HG03342 (cell line): ENCODE results near the gene BABAM2.
A peak's percentile ranks its signal among the peaks of the same experiment; 100 is the strongest.
"Not testable (repeated sequence)": the region's sequence is repeated elsewhere in the genome, so short reads cannot be mapped to it uniquely, and the experiment has no call there.

Source experiments
- ATAC-seq: cut with Tn5 transposase; IDR thresholded peaks from one replicate; pipeline ENCODE4 v1.9.1; 2021; ENCODE audit warnings: mild to moderate bottlenecking, moderate library complexity; ENCODE audit not compliant: unreplicated experiment

BABAM2 gene

DNA sequence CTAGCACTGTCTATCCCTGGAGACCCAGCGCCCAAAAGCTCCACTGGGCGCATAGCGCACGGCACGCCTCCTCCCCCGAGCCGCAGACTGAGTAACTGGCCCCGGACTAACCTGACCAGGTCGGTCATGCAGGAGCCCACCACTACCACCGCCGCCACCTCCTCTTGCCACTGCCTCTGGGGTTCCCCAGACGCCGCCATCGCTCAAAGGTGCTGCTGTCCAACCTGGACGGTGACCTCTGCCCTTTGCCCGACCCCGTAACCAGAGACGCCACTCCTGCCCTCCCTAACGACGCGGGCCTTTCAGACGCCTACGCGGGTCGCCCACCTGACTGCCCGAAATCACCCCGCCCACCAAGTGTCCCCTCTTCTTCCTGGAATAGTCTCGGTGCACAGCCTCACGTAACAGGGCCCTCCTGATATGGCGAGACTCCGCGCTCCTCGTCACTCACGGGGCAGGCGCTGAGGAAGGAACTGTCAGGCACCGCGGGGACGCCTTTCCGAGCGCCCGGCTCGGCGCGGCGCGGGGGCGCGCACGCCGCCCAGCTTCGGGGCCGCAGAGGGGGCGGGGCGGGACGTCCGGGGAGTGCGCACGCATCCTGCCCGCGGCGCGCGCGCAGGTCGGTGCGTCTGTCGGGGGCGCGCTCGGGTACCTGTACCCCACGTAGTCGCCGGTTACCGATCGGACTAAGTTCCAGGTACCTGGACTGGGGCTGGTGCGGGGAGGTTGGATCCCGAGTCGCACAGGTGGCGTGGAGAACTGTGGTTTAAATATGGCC lies at the start of gene BABAM2, which contains the start of gene RBKS:
Gene BABAM2, plus strand, starts transcription at position 584 of the 778 bp plus-strand sequence. CDS start 3,828 bp downstream, outside the sequence.
Gene RBKS, minus strand, starts transcription at position 242 of the 778 bp plus-strand sequence. Its CDS starts 42 bp downstream, at position 200.
- ATAC-seq: peak; percentile 70

DNA sequence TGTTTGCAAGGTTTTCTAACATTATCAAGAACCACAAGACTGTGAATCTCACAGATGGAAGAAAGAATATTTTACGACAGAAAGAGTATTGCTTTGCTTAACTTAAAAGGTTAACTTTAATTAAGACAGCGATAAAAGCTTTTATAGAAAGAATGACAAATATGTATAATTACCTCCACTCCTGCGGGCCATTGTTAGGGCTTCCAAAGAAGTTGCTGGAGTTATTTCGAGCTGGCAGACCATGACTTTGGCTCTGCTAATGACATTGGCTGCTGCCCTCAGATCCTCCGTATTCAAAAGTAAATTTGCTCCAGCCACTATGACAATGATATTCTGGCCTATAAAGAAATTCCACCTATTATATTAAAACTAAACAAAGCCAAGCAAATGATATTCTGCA lies 47.6 kb upstream of the BABAM2 start:
- ATAC-seq: no peak

DNA sequence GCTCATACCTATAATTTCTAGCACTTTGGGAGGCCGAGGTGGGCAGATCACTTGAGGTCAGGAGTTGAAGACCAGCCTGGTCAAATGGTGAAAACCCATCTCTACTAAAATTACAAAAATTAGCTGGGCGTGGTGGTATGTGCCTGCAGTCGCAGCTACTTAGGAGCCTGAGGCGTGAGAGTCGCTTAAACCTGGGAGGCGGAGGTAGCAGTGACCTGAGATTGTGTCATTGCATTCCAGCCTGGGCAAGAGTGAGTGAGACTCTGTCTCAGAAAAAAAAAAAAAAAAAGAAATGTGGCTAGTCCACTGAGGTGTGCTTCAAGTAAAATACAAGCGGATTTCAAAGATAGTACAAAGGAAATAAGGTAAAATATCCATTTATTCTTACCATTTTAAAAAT lies 46.5 kb upstream of the BABAM2 start:
- ATAC-seq: no peak

DNA sequence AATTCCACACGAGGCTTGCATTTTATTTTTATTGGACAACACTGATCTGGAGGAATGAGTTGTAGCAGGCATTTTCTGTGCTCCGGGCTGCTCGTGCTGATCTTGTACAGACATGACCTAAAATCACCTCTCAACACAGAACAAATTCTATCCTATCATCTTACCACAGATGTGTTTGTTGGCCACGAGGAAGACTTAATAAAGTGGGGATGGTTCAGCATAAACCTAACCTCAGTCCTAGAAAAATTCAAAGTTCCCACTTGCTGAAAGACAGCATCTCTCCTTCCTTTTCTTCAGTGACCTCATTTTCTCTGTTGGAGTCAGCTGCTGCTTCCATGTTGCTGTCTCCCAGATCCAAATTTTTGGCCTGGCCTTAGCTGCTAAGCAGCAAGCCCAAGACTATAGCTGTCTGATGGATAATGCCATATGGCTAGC lies 45.7 kb upstream of the BABAM2 start:
- ATAC-seq: no peak

DNA sequence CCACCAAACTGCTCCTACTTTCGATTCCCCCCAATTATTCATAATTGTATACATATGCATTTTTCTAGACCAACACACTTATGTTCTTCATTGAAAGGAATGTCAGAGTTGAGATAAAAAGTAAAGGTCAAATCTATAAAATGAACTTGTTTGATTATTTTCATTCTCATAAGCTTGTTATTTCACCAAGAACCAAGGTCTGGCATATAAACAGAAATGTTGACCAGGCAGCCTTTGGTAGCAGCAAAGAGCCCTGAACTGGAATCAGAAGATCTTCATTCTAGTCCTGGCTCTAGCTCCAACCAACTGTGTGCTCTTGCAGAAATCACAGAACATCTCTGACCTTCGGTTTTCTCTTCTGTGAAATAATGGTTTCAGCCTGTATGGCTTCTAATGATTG lies 43.2 kb upstream of the BABAM2 start:
- no peak for ATAC-seq

DNA sequence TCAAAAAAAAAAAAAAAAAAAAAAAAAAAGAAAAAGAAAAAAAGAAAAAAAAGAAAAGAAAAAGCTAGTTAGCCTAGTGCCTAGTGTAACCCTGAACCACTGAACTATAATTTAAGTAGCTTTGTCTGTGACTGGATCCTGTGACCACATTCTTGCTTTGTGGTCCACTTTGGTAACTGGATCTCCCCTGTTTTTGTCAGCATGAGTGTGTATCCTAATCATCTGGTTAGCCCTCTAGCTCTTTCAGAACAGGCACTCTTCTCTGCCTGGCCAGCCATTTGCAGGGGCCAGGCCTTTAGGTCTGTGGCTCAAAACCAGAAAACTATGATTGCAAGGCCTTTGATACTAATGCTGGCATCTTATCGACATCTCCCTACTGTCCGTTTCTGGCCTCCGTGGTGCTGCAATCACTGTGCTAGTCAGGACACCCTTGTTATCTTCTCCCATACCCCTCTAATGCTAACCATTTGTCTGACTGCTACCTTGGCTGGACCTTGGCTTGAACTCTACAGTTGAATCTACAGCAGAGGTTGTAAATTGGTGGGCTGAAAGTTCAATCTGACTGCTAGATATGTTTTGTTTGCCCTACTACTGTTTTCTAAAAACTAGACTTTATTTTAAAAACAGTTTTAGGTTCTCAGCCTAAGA lies 40.8 kb upstream of the BABAM2 start:
- ATAC-seq: no peak

DNA sequence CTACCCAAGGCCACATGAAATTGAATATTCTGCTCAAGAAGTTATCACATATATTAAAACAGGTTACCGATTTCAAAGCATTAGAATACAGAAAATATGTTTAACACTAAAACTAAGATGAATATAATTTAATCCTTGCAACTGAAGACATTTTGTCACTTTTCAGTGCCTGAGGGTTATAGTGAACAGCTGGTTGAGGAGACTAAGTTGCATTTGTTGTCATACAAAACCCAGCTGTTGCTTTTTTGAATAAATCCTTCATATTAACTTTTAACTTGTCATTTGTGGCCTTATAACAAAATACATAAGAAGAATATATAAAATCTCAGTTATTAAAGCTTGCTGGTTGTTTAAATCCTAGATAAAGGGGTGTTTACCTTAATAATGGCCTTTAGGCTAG lies 37.8 kb upstream of the BABAM2 start:
- ATAC-seq: no peak

DNA sequence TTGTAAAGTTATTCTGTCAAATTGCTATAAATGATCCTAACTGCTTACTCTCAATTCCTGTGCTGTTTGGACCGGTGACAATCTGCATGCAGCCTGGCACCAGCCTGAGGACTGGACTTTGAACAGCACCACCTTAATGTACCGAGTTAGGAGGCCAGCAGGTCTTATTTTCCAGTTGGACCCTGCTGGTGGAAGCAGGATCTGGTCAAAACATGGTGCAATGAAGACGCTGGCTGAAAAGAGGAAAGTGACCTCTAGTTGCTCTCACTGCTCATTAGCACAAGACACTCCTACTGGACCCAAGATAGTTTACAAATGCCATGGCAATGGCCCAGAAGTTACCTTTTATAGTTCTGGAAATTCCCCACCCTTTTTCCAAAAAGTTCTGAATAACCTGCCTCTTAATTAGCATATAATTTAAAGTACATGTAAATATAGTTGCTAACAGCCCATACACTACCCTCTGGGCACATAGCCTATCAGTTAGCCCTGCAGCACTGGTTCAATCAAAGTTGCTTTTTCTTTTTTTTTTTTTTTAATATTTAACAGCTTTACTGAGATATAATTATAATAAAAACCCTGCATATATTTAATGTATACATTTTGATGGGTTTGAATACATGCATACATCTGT lies 36.2 kb upstream of the BABAM2 start:
- no peak for ATAC-seq

DNA sequence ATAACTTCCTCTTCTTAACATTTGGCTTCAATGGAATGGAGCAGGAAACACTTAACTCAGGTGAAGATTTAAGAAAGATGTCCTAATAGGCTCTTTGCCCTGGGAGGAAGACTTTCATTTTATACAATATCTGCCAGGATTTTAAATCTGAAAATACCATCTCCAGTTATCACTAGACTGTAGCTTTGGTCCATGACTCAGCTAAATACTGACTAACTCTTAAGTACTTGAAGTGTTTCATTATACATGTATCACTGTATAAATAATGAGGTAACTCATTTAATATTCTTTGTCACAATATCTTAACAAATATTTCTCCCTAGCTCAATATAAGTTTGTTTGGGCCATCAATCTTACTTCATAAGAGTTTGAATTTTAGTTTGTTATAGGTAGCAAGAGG lies 35.1 kb upstream of the BABAM2 start:
- ATAC-seq: no peak

DNA sequence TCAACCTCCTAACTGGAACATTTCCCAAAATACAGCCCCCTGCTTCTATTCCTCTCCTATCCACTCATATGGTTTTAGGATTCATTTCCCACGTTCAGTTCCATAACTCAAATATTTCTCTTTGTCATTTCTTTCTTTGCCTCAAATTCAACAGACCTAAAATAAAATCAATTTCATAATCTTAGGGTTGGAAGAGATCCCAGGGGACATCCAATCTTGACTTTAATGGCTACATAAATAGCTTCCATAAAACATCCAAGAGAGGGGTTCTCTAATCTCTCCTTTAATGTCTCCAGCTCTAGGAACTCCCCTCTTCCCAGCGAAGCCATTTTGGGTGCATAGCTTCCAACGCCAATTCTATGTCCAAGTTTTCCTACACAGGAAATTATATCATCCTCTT lies 34.1 kb upstream of the BABAM2 start:
- ATAC-seq: no peak

DNA sequence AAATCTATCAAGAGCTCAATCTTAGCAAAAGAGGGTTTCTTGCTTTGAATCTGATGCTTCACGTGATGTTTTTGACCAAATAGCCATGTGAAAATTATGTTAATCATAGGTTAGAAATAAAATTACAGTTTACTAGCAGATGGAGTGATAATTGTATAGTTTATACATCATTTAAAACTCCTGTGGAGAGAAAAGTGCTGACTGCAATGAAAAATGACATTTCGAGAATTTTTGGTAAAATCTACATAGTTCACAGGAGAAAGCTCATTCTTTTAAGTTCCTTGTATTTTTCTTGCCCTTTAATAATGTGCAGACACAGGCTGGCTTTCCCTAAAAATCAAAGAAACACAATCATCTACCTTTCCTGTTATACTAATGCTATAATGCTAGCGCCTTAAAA lies 33.6 kb upstream of the BABAM2 start:
- no peak for ATAC-seq

DNA sequence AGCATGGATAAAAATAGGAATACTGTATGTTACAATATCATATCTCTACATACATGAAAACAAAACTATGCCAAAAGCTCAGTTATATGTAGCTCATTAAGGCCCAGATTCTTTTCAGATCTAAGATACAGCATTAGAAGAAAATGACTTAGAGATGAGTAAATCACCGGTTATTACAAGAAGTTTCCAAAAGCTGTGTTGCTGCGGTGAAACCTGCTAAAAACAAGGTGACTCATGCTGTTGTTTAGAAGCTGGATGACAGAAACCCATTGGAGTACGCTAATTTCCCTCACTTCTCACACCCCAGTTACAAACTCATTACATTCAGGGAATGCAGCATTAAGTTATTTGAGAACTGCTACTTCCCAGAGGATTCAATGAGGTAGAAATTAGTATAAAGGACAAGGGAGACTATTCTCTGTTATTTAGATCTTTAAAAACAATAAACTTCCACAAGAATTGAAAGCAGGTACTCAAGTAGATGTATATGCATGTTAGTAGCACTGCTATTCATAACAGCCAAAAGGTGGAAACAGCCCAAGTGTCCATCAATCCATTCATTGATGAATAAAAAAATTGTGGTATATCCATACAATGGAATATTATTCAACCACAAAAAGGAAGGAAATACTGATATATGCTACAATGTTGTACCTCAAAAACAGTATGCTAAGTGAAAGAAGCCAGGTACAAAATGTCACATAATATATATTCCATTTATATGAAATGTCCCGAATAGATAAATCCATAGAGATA lies 32.9 kb upstream of the BABAM2 start:
- ATAC-seq: no peak

DNA sequence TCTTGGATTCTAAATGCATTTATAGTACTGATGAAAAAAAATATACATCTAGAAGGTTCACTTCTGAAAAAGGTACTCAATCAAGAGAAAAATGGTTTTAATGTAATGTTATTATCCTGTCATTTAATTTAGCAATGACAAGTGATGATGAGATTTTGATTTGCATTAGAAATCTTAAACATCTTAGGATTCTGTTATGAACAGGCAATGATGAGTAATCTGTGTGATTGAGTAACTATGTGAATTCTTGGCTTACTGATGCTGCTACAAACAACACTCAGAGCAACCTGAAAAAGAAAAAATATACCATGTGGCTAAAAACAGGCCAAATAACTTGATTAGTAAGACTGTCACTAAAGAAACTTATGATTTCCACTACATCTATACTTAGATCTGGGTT lies 30.4 kb upstream of the BABAM2 start:
- ATAC-seq: no peak

DNA sequence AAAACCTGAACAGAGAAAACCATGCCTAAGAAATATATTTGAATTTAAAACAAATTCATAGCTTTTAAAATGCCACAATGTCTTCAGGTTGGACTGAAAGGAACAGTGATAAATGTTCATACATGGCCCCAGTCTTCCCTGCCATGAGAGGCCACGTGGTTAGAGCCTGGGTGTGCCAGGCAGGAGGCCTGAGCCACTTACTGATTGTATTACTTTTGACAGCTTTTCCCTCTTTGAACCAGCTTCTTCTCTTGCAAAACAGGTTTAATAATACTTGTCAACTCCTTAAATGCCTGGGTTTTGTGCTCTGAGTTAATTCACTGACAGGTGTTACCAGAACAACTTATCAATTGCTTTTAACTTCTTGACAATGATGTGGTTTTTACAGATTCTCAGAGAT lies 27.4 kb upstream of the BABAM2 start:
- no peak for ATAC-seq

DNA sequence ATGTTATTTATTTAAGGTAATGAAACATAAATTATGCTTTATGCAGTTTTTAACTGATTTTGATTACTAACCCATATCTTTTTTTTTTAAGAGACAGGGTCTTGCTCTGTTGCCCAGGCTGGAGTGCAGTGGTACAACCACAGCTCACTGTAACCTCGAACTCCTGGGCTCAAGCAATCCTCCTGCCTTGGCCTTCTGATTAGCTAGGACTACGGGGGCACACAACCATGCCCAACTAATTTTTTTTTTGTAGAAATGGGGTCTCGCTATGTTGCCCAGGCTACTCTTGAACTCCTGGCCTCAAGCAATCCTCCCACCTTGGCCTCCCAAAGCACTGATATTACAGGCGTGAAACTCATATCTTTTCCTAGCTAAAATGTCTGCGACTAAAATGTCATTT lies 26.6 kb upstream of the BABAM2 start:
- ATAC-seq: not testable (repeated sequence)

DNA sequence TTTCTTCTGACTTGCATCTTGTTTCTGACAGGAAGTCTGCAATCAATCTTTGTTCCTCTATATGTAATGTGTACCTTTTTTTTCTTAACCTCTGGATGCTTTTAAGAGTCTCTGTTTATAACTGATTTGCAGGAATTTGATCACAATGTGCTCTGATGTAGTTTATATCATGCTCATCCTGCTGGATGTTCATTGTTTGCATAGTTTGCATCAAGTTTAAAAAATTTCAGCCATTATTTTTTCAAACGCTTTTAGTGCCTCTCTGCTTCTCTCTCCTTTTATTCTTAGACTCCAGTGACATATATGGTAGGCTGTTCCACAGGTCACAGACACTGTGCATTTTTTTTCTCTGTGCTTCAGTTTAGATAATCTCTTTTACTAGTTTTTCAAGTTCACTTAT lies 24.3 kb upstream of the BABAM2 start:
- ATAC-seq: no peak

DNA sequence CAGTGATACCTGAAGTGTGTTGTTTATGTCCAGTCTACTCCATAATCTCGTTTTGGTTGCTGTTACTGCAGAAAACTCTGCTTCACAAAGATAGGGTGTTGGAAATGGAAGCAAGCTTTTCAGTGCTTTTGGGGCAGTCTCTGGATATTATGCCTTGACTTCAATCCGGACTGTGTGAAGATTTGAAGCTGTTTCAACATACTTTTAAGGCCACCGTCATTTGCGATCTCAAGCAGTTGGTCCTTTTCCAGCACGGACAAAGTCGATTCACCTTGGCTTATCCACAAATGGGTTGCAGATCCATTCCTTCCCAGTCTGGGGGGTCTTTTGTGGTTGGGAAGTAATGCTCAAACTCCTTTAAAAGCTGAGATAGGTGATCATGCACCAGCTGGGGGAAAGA lies 20.8 kb upstream of the BABAM2 start:
- no peak for ATAC-seq

DNA sequence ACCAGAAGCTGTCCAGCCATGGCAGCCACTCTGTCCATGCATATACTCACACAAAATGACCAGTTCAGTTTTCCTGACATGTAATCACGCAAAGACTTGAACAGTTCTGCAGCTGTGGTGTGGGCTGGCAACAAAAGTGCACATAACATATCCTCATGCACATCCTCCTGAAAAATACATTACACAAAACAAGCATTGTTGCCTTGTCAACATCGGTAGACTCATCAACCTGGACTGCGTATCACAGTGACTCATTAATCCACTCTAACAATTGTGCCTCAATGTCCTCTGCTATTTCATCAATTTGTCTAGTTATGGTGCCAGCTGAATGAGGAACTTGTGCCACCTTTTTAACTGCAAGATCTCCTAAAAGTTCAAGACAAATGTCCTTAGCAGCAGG lies 19.8 kb upstream of the BABAM2 start:
- no peak for ATAC-seq

DNA sequence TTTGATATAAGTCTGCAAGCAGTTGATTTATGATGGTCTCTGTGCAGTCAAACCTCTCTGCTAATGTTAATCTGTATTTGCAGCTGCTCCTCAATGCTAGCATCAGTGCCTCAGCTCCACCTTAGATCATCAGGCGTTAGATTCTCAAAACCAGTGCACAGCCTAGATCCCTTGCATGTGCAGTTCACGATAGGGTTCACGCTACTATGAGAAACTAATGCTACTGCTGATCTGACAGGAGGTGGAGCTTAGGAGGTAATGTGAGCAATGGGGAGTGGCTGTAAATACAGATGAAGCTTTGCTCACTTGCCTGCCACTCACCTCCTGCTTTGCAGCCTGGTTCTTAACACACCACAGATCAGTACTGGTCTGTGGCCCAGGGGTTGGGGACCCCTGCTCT lies 18.7 kb upstream of the BABAM2 start:
- ATAC-seq: no peak

DNA sequence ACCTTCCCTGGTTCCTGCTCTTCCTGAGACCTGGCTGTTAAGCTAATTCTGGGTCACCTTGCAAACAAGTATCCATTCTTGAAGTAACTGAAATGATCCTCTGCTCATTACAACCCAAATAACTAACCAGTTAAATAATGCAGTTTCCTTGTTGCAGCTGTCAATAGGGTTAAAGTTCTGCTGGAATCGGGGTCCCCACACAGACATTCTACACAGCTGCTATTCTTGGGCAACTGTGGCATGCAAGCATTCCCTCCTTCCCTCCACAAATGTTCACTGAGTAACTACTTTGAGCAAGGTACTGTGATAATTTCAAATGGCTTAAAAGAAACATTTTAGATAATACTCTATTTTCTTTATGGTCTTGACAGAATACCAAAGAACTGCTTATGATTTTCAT lies 17.4 kb upstream of the BABAM2 start:
- ATAC-seq: no peak
